ENCODE measurements around the gene MRTO4.

DNA sequence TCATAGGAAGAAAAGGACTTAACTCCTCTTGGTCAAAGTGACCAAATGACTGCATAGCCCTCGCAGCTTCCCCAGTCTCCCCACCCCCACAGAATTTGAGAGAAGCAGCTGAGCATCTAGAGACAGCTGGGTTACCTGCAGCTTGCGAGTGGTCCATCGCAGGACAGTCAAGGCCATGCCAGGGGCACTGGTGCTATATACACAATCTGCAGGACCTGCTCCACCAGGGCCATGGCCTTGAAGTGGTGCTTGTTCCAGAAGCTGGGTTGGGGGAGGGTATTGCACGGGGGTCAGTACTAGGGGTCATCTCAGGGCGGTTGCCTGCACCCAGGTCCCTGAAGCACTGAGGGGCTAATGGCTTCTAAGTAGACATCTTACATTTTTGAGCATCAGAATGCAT lies 10.4 kb downstream of the MRTO4 start:
- TF ChIP-seq POLR2AphosphoS5 (IDR thresholded peaks at IDR 0.05) = no peak
- TF ChIP-seq, protein P1, sequence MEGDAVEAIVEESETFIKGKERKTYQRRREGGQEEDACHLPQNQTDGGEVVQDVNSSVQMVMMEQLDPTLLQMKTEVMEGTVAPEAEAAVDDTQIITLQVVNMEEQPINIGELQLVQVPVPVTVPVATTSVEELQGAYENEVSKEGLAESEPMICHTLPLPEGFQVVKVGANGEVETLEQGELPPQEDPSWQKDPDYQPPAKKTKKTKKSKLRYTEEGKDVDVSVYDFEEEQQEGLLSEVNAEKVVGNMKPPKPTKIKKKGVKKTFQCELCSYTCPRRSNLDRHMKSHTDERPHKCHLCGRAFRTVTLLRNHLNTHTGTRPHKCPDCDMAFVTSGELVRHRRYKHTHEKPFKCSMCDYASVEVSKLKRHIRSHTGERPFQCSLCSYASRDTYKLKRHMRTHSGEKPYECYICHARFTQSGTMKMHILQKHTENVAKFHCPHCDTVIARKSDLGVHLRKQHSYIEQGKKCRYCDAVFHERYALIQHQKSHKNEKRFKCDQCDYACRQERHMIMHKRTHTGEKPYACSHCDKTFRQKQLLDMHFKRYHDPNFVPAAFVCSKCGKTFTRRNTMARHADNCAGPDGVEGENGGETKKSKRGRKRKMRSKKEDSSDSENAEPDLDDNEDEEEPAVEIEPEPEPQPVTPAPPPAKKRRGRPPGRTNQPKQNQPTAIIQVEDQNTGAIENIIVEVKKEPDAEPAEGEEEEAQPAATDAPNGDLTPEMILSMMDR (IDR thresholded peaks at IDR 0.05) = no peak
